T-helper 2 cell treated with Interferon-gamma antibody and Interleukin-4, amounts not matched to agents 5 μg/mL and 100 μg/mL, for 36 hours (primary cell): ENCODE results near the gene SLC6A1.

ENCODE experiments used
- DNase-seq: peaks from one replicate; pipeline ENCODE4 v3.0.0; 2021; ENCODE audit warnings: low spot score
- H3K27ac Mint-ChIP-seq: one replicate; pipeline ENCODE4 v1.8.0; 2021; ENCODE audit warnings: mild to moderate bottlenecking, mixed read lengths
- H3K27me3 Mint-ChIP-seq: one replicate; pipeline ENCODE4 v1.8.0; 2021; ENCODE audit warnings: low read depth, mixed read lengths
- H3K36me3 Mint-ChIP-seq: one replicate; pipeline ENCODE4 v1.8.0; 2021; ENCODE audit warnings: low read depth, mixed read lengths
- H3K4me1 Mint-ChIP-seq: one replicate; pipeline ENCODE4 v1.8.0; 2021; ENCODE audit warnings: low read depth, mixed read lengths
- H3K4me3 Mint-ChIP-seq: one replicate; pipeline ENCODE4 v1.8.0; 2022; ENCODE audit warnings: mild to moderate bottlenecking, moderate library complexity, mixed read lengths
- H3K9me3 Mint-ChIP-seq: one replicate; pipeline ENCODE4 v1.8.0; 2021; ENCODE audit warnings: mixed read lengths

Gene SLC6A1

GRCh38 chr3:11035757-11036505 is 43.4 kb downstream of the SLC6A1 start:
- no peaks in the 10 kb centered on the region for H3K9me3 Mint-ChIP-seq
- no peaks in the 10 kb centered on the region for H3K36me3 Mint-ChIP-seq
- no peak for DNase-seq
- no peak overlapping the region for H3K4me3 Mint-ChIP-seq
- H3K4me1 Mint-ChIP-seq = no peaks in the 10 kb centered on the region
- no peak overlapping the region for H3K27ac Mint-ChIP-seq
- H3K27me3 Mint-ChIP-seq = peaks cover 50% of the 10 kb centered on the region

GRCh38 chr3:11037241-11037873 is 44.8 kb downstream of the SLC6A1 start:
- peaks cover 50% of the 10 kb centered on the region for H3K27me3 Mint-ChIP-seq
- no peaks in the 10 kb centered on the region for H3K4me1 Mint-ChIP-seq

GRCh38 chr3:11037976-11038375 is 45.4 kb downstream of the SLC6A1 start:
- no peak overlapping the region for H3K27ac Mint-ChIP-seq

More at GRCh38 chr3:11037241-11037873, 44.8 kb downstream of the SLC6A1 start:
- no peaks in the 10 kb centered on the region for H3K9me3 Mint-ChIP-seq
- no peaks in the 10 kb centered on the region for H3K36me3 Mint-ChIP-seq
- H3K27ac Mint-ChIP-seq = no peak overlapping the region
- H3K4me3 Mint-ChIP-seq = no peak overlapping the region
- DNase-seq = no peak

GRCh38 chr3:11045536-11045935 is 53.0 kb downstream of the SLC6A1 start:
- H3K27ac Mint-ChIP-seq = no peak overlapping the region
- H3K27me3 Mint-ChIP-seq = peaks cover 10% of the 10 kb centered on the region
- no peaks in the 10 kb centered on the region for H3K9me3 Mint-ChIP-seq
- H3K36me3 Mint-ChIP-seq = no peaks in the 10 kb centered on the region
- no peak for DNase-seq
- no peak overlapping the region for H3K4me3 Mint-ChIP-seq
- H3K4me1 Mint-ChIP-seq = no peaks in the 10 kb centered on the region

More at GRCh38 chr3:11037976-11038375, 45.4 kb downstream of the SLC6A1 start:
- Mint-ChIP-seq H3K9me3 (no peaks in the 10 kb centered on the region), H3K4me3 (no peak overlapping the region), H3K27me3 (peaks cover 50% of the 10 kb centered on the region), H3K4me1 (no peaks in the 10 kb centered on the region), H3K36me3 (no peaks in the 10 kb centered on the region)
- no peak for DNase-seq

- no peak overlapping the region for H3K4me3 Mint-ChIP-seq
- H3K27me3 Mint-ChIP-seq = peaks cover 12% of the 10 kb centered on the region
- no peaks in the 10 kb centered on the region for H3K9me3 Mint-ChIP-seq
- H3K36me3 Mint-ChIP-seq = no peaks in the 10 kb centered on the region
- DNase-seq = no peak
- no peaks in the 10 kb centered on the region for H3K4me1 Mint-ChIP-seq
- H3K27ac Mint-ChIP-seq = no peak overlapping the region
Observed at GRCh38 chr3:11047500-11047899, 55.0 kb downstream of the SLC6A1 start.

- DNase-seq = no peak
- Mint-ChIP-seq H3K9me3 (no peaks in the 10 kb centered on the region), H3K27me3 (peaks cover 17% of the 10 kb centered on the region), H3K4me3 (no peak overlapping the region), H3K4me1 (no peaks in the 10 kb centered on the region), H3K27ac (no peak overlapping the region), H3K36me3 (no peaks in the 10 kb centered on the region)
Observed at GRCh38 chr3:11050666-11051323, 58.2 kb downstream of the SLC6A1 start.

GRCh38 chr3:11053926-11054503 is 61.5 kb downstream of the SLC6A1 start:
- Mint-ChIP-seq H3K4me1 (no peaks in the 10 kb centered on the region), H3K27ac (no peak overlapping the region), H3K36me3 (no peaks in the 10 kb centered on the region), H3K27me3 (peaks cover 12% of the 10 kb centered on the region), H3K4me3 (no peak overlapping the region), H3K9me3 (no peaks in the 10 kb centered on the region)
- no peak for DNase-seq

- no peak overlapping the region for H3K27ac Mint-ChIP-seq
- no peaks in the 10 kb centered on the region for H3K36me3 Mint-ChIP-seq
- H3K9me3 Mint-ChIP-seq = no peaks in the 10 kb centered on the region
- no peak for DNase-seq
- no peak overlapping the region for H3K4me3 Mint-ChIP-seq
- H3K4me1 Mint-ChIP-seq = no peaks in the 10 kb centered on the region
- peaks cover 9% of the 10 kb centered on the region for H3K27me3 Mint-ChIP-seq
Observed at GRCh38 chr3:11054739-11055438, 62.3 kb downstream of the SLC6A1 start.

GRCh38 chr3:11055496-11055895 is 62.9 kb downstream of the SLC6A1 start:
- Mint-ChIP-seq H3K27me3 (peaks cover 7% of the 10 kb centered on the region), H3K4me3 (no peak overlapping the region), H3K36me3 (no peaks in the 10 kb centered on the region), H3K9me3 (no peaks in the 10 kb centered on the region), H3K4me1 (peaks cover 2% of the 10 kb centered on the region), H3K27ac (no peak overlapping the region)
- DNase-seq = no peak

GRCh38 chr3:11056531-11057050 is 64.0 kb downstream of the SLC6A1 start:
- Mint-ChIP-seq H3K4me1 (peaks cover 2% of the 10 kb centered on the region), H3K9me3 (no peaks in the 10 kb centered on the region), H3K36me3 (no peaks in the 10 kb centered on the region), H3K27ac (no peak overlapping the region), H3K4me3 (no peak overlapping the region), H3K27me3 (peaks cover 4% of the 10 kb centered on the region)
- DNase-seq = no peak

GRCh38 chr3:11057655-11058054 is 65.1 kb downstream of the SLC6A1 start:
- peaks cover 2% of the 10 kb centered on the region for H3K4me1 Mint-ChIP-seq
- no peak overlapping the region for H3K27ac Mint-ChIP-seq
- no peaks in the 10 kb centered on the region for H3K36me3 Mint-ChIP-seq
- H3K4me3 Mint-ChIP-seq = no peak overlapping the region
- no peaks in the 10 kb centered on the region for H3K9me3 Mint-ChIP-seq
- no peak for DNase-seq
- H3K27me3 Mint-ChIP-seq = peaks cover 4% of the 10 kb centered on the region

GRCh38 chr3:11059090-11059798 is 66.7 kb downstream of the SLC6A1 start:
- H3K4me3 Mint-ChIP-seq = no peak overlapping the region
- H3K4me1 Mint-ChIP-seq = peaks cover 2% of the 10 kb centered on the region
- DNase-seq = peak; percentile 14
- no peaks in the 10 kb centered on the region for H3K27me3 Mint-ChIP-seq
- no peaks in the 10 kb centered on the region for H3K36me3 Mint-ChIP-seq
- H3K9me3 Mint-ChIP-seq = no peaks in the 10 kb centered on the region
- H3K27ac Mint-ChIP-seq = no peak overlapping the region

GRCh38 chr3:11059799-11060115 is 67.2 kb downstream of the SLC6A1 start:
- Mint-ChIP-seq H3K4me3 (no peak overlapping the region), H3K27me3 (no peaks in the 10 kb centered on the region), H3K27ac (no peak overlapping the region), H3K36me3 (no peaks in the 10 kb centered on the region), H3K9me3 (peaks cover 2% of the 10 kb centered on the region), H3K4me1 (peaks cover 2% of the 10 kb centered on the region)
- no peak for DNase-seq
